RWPE1 (cell line): ENCODE results near the gene OAF.

Experiments used
- CTCF ChIA-PET: fragments of 350-600 bp; sonication (Branson Sonifier 250); formaldehyde crosslinking; extraction: SDS; loops from one replicate; lab custom pipeline; 2021; lab: Yijun Ruan, JAX
- POLR2A ChIA-PET: fragments of 400-600 bp; formaldehyde crosslinking; extraction: SDS; loops from one replicate; lab custom pipeline; 2020; ENCODE audit warnings: antibody characterized with exemption; ENCODE audit not compliant: low non-redundant PET; lab: Yijun Ruan, JAX
- DNase-seq: peaks from one replicate; pipeline ENCODE4 v3.0.0; 2012; ENCODE audit warnings: low spot score
- H3K27ac ChIP-seq: fragments of 450-650 bp; 2 replicates; pipeline ENCODE4 v1.5.1; 2017
- TF ChIP-seq, protein P1 (sequence below): fragments of 450-650 bp; conservative IDR thresholded peaks from 2 replicates; pipeline ENCODE4 v1.5.1; 2017; ENCODE audit warnings: low read depth, mild to moderate bottlenecking

Gene OAF

DNA sequence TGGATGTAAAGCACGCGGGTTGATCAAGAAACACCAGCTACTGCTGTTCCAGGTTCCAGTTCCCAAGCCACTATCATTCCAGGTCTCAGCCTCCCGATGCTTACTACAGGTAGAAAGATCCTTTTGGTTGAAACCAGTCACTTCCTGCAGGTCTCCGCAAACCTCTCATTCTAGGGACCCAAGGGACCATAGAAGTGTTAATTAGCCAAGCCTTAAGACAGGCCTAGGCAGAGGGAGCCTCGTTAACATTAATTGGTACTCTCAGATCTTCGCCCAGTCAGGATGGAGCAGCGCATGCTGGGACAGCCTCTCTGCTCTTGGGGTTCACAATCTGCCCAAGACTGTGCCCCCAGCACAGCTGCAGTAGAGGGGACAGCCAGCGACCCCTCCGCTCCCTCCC is 11.2 kb upstream of the OAF start:
- ChIA-PET CTCF (no interaction called here), POLR2A (no interaction called here)
- TF ChIP-seq, protein P1, sequence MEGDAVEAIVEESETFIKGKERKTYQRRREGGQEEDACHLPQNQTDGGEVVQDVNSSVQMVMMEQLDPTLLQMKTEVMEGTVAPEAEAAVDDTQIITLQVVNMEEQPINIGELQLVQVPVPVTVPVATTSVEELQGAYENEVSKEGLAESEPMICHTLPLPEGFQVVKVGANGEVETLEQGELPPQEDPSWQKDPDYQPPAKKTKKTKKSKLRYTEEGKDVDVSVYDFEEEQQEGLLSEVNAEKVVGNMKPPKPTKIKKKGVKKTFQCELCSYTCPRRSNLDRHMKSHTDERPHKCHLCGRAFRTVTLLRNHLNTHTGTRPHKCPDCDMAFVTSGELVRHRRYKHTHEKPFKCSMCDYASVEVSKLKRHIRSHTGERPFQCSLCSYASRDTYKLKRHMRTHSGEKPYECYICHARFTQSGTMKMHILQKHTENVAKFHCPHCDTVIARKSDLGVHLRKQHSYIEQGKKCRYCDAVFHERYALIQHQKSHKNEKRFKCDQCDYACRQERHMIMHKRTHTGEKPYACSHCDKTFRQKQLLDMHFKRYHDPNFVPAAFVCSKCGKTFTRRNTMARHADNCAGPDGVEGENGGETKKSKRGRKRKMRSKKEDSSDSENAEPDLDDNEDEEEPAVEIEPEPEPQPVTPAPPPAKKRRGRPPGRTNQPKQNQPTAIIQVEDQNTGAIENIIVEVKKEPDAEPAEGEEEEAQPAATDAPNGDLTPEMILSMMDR = no peak
- no peak for DNase-seq
- no peak overlapping the region for H3K27ac ChIP-seq

DNA sequence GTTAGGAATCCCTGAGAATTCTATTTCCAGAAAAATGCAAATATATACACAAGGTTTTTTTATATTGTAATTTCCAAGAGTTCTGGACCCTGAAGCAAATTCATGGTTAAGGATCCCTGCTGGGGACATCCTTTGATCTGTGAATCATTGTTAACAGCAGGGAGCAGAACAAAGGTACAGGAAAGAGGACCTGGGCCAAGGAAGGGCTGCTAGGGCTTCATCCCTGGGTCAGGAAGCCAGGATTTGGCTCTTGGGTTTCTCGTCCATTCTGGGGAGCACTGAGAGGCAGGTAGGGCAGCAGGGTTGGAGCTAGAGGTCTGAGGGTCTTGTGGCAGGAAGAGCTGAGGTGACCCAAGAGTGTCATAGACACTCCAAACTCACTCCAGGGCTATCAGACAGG is 10.2 kb upstream of the OAF start:
- H3K27ac ChIP-seq = no peak overlapping the region
- ChIA-PET CTCF (no interaction called here), POLR2A (no interaction called here)
- no peak for DNase-seq
- TF ChIP-seq, protein P1 = no peak

DNA sequence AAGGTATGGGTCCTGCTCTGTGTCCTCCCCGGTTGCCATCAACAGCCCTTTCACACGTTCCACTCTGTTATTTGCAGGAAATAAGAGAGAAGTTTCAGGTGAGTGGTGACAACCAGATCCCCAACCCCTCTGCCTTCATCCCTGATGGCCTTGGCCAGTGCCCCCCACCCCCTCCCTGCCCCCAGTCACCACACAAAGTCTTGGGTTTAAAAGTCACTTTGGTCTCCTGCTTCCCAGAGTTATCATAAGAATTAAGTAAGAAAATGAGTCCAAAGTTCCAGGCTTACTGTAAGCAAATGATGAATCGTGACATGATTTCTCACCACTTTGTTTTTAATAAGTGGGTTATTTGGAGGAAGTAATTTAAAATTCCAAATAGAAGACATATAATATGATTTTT is 9.2 kb upstream of the OAF start:
- POLR2A ChIA-PET = no interaction called here
- no peak for DNase-seq
- CTCF ChIA-PET = no interaction called here
- H3K27ac ChIP-seq = no peak overlapping the region
- TF ChIP-seq, protein P1 = no peak

DNA sequence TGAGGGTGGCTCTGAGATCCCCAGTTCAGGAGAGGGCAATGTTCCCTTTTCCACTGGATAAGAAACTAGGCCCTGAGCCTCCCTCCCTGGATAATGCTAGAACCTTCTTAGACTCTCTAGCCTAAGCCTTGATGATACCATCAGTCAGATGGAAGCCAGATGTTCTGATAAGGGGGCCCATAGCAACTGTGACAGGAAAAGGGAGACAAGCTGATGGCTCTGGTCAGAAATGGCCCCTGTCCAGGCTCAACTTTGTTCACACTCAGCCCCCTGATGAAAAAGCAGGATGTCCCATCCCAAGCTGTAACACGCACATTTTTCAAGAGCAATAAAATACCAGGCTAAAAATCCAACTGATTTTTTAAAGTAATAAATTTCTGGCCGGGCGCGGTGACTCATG is 7.2 kb upstream of the OAF start:
- ChIA-PET CTCF (no interaction called here), POLR2A (no interaction called here)
- TF ChIP-seq, protein P1 = no peak
- DNase-seq = no peak
- H3K27ac ChIP-seq = no peak overlapping the region

DNA sequence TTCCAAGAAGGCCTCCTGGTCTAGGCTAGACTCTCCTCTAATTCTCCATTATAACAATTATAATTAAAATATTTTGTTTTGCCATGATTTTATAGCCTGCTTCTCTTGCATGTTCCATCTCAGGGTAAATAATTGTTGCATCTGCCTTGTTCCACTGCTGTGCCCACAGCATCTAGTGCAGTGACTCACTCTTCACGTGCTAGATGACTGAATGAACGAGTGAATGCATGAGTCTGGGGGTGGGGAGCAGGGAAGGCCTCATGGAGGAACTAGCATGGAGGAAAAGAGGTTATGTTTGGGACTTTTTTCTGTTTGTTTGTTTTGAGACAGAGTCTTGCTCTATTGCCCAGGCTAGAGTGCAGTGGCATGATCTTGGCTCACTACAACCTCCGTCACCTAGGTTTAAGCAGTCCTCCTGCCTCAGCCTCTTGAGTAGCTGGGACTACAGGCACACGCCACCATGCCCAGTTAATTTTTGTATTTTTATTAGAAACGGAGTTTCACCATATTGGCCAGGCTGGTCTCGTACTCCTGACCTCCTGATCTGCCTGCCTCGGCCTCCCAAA is 5.2 kb upstream of the OAF start:
- TF ChIP-seq, protein P1 = no peak
- no peak overlapping the region for H3K27ac ChIP-seq
- ChIA-PET POLR2A (no interaction called here), CTCF (no interaction called here)
- DNase-seq = peak; percentile 50

DNA sequence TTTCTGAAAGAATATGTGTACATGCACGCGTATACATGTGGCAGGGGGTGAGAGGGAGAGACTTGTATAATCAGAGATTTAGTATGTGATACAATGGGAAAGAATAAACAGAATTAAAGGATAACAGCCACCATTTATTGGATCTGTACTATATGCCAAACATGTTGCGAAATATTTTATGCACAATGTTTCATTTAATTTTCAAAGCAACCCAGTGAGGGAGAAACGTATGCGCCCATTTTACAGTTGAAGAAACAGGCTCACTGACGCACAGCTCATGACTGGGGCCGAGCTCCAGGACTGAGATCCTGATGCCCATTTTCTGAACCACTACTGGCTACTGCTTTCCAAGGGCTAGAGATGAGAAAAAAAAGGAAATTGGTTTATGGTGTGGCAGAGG is 3.3 kb upstream of the OAF start:
- TF ChIP-seq, protein P1 = no peak
- DNase-seq = no peak
- POLR2A ChIA-PET = no interaction called here
- H3K27ac ChIP-seq = no peak overlapping the region
- CTCF ChIA-PET = no interaction called here
